ENCODE data around the gene MAP2K2.
"Not testable (repeated sequence)": the region's sequence is repeated elsewhere in the genome, so short reads cannot be mapped to it uniquely, and the experiment has no call there.

MAP2K2 gene

GRCh38 chr19:4123615-4124568 lies at the start of gene MAP2K2:
Gene MAP2K2, minus strand, starts transcription at chr19:4124122. Its CDS starts 247 bp downstream, at chr19:4123875.
- Histone ChIP-seq H3K27ac (peak within 1 kb of the TSS; percentile 94 to 99 (median 98)), H3K4me3 (peak within 1 kb of the TSS; percentile 84 to 96 (median 91)), H3K36me3 (peaks cover 7 to 23% (median 22%) of the 10 kb centered on the region in 11 experiments; a peak in 21 of 22 replicates), H3K9ac (peak within 1 kb of the TSS; percentile 96 to 100 (median 99)), H3K4me1 (peaks cover 14 to 32% (median 18%) of the 10 kb centered on the region in 10 experiments), H3K9me3 (replicated peaks in 1 of 11) (no peaks in the 10 kb centered on the region), H3K27me3 (no peaks in the 10 kb centered on the region), H3K4me2 (peak within 1 kb of the TSS; percentile 97 to 100 (median 98)), H4K20me1 (peaks cover 22 to 39% (median 32%) of the 10 kb centered on the region in 11 experiments)
- no peak for TF ChIP-seq Cebpa-rat (IDR thresholded peaks at IDR 0.05)

GRCh38 chr19:4172861-4173473 lies 49.0 kb upstream of the MAP2K2 start:
- Histone ChIP-seq H3K4me3 (no peak overlapping the region), H3K36me3 (peaks cover 13 to 32% (median 24%) of the 10 kb centered on the region in 11 experiments; a peak in 18 of 22 replicates), H3K27ac (no peak overlapping the region), H3K4me1 (peaks cover 0 to 5% (median 0%) of the 10 kb centered on the region in 10 experiments; a peak in 1 of 20 replicates), H3K27me3 (peaks cover 16 to 26% (median 21%) of the 10 kb centered on the region in 11 experiments; a peak in 21 of 22 replicates), H3K9me3 (replicated peaks in 1 of 11) (no peaks in the 10 kb centered on the region), H3K9ac (no peak overlapping the region), H4K20me1 (peaks cover 0 to 69% (median 31%) of the 10 kb centered on the region in 11 experiments; a peak in 19 of 22 replicates), H3K4me2 (peak overlapping the region in 6 of 11 experiments; percentile 5 to 48 (median 13); a peak in 8 of 22 replicates)
- TF ChIP-seq Cebpa-rat (IDR thresholded peaks at IDR 0.05) = no peak

GRCh38 chr19:4171676-4172075 lies 47.8 kb upstream of the MAP2K2 start:
- H3K4me1 ChIP-seq = peaks cover 0 to 5% (median 0%) of the 10 kb centered on the region in 10 experiments; a peak in 1 of 20 replicates
- peaks cover 0 to 56% (median 31%) of the 10 kb centered on the region in 11 experiments; a peak in 19 of 22 replicates for H4K20me1 ChIP-seq
- no peaks in the 10 kb centered on the region for H3K9me3 ChIP-seq (replicated peaks in 1 of 11)
- no peak overlapping the region for H3K4me2 ChIP-seq
- H3K9ac ChIP-seq = no peak overlapping the region
- H3K27ac ChIP-seq = no peak overlapping the region
- H3K27me3 ChIP-seq = peaks cover 16 to 26% (median 21%) of the 10 kb centered on the region in 11 experiments; a peak in 21 of 22 replicates
- no peak overlapping the region for H3K4me3 ChIP-seq
- no peak for TF ChIP-seq Cebpa-rat (IDR thresholded peaks at IDR 0.05)
- peaks cover 13 to 19% (median 17%) of the 10 kb centered on the region in 11 experiments; a peak in 15 of 22 replicates for H3K36me3 ChIP-seq

GRCh38 chr19:4164262-4164661 lies 40.3 kb upstream of the MAP2K2 start:
- no peaks in the 10 kb centered on the region for H3K36me3 ChIP-seq
- 0 out of 22 replicates have a peak, but pooled peaks cover 0 to 4% (median 0%) of the 10 kb centered on the region in 11 experiments for H3K27me3 ChIP-seq
- peaks cover 0 to 7% (median 0%) of the 10 kb centered on the region in 10 experiments; a peak in 3 of 20 replicates for H3K4me1 ChIP-seq
- H3K9me3 ChIP-seq (replicated peaks in 1 of 11) = no peaks in the 10 kb centered on the region
- H3K4me3 ChIP-seq = no peak overlapping the region
- no peak for TF ChIP-seq Cebpa-rat (IDR thresholded peaks at IDR 0.05)
- no peak overlapping the region for H3K27ac ChIP-seq
- H4K20me1 ChIP-seq = no peaks in the 10 kb centered on the region
- H3K9ac ChIP-seq = no peak overlapping the region
- no peak overlapping the region for H3K4me2 ChIP-seq

GRCh38 chr19:4161415-4162077 lies 37.6 kb upstream of the MAP2K2 start:
- Histone ChIP-seq H3K4me1 (peaks cover 0 to 11% (median 5%) of the 10 kb centered on the region in 10 experiments; a peak in 9 of 20 replicates), H3K27me3 (0 out of 22 replicates have a peak, but pooled peaks cover 0 to 4% (median 0%) of the 10 kb centered on the region in 11 experiments), H3K27ac (no peak overlapping the region), H3K36me3 (no peaks in the 10 kb centered on the region), H3K9me3 (replicated peaks in 1 of 11) (no peaks in the 10 kb centered on the region), H4K20me1 (no peaks in the 10 kb centered on the region; a peak in 1 of 22 replicates), H3K4me3 (no peak overlapping the region), H3K4me2 (no peak overlapping the region), H3K9ac (no peak overlapping the region)
- no peak for TF ChIP-seq Cebpa-rat (IDR thresholded peaks at IDR 0.05)

- not testable (repeated sequence) for H3K4me3 ChIP-seq; H3K9me3 ChIP-seq (replicated peaks in 1 of 11); H3K36me3 ChIP-seq; H3K27ac ChIP-seq; H3K9ac ChIP-seq; H3K4me2 ChIP-seq; H4K20me1 ChIP-seq; H3K27me3 ChIP-seq
- peaks cover 6 to 26% (median 18%) of the 10 kb centered on the region in 10 experiments; a peak in 19 of 20 replicates for H3K4me1 ChIP-seq
These were observed 34.0 kb upstream of the MAP2K2 start for GRCh38 chr19:4157971-4158370.

- TF ChIP-seq Cebpa-rat (IDR thresholded peaks at IDR 0.05) = no peak
These were observed 33.2 kb upstream of the MAP2K2 start for GRCh38 chr19:4157164-4157563.

GRCh38 chr19:4154571-4155312 lies 30.8 kb upstream of the MAP2K2 start:
- Histone ChIP-seq H3K27ac (no peak overlapping the region), H3K4me3 (no peak overlapping the region), H3K4me1 (peaks cover 6 to 40% (median 27%) of the 10 kb centered on the region in 10 experiments; a peak in 19 of 20 replicates), H4K20me1 (no peaks in the 10 kb centered on the region; a peak in 1 of 22 replicates), H3K9me3 (replicated peaks in 1 of 11) (no peaks in the 10 kb centered on the region), H3K4me2 (0 out of 22 replicates have a peak overlapping the region, but pooled peaks of 1 of the 11 experiments have one; percentile 10), H3K27me3 (no peaks in the 10 kb centered on the region), H3K9ac (no peak overlapping the region), H3K36me3 (no peaks in the 10 kb centered on the region)
- TF ChIP-seq Cebpa-rat (IDR thresholded peaks at IDR 0.05) = no peak

More at GRCh38 chr19:4157164-4157563, 33.2 kb upstream of the MAP2K2 start:
- H3K9me3 ChIP-seq (replicated peaks in 1 of 11) = no peaks in the 10 kb centered on the region
- H3K4me1 ChIP-seq = peaks cover 6 to 25% (median 18%) of the 10 kb centered on the region in 10 experiments; a peak in 19 of 20 replicates
- no peak overlapping the region for H3K9ac ChIP-seq
- no peak overlapping the region for H3K27ac ChIP-seq
- 0 out of 22 replicates have a peak overlapping the region, but pooled peaks of 1 of the 11 experiments have one; percentile 9 for H3K4me2 ChIP-seq
- H4K20me1 ChIP-seq = no peaks in the 10 kb centered on the region; a peak in 1 of 22 replicates
- H3K27me3 ChIP-seq = no peaks in the 10 kb centered on the region
- no peaks in the 10 kb centered on the region for H3K36me3 ChIP-seq
- no peak overlapping the region for H3K4me3 ChIP-seq
